Measurements from ENCODE around the gene OR52D1.

OR52D1 gene

DNA sequence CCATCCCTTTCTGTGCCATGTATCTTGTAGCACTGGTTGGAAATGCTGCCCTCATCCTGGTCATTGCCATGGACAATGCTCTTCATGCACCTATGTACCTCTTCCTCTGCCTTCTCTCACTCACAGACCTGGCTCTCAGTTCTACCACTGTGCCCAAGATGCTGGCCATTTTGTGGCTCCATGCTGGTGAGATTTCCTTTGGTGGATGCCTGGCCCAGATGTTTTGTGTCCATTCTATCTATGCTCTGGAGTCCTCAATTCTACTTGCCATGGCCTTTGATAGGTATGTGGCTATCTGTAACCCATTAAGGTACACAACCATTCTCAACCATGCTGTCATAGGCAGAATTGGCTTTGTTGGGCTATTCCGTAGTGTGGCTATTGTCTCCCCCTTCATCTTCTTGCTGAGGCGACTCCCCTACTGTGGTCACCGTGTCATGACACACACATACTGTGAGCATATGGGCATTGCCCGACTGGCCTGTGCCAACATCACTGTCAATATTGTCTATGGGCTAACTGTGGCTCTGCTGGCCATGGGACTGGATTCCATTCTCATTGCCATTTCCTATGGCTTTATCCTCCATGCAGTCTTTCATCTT is 414 bp downstream of the OR52D1 start:
- Histone ChIP-seq H3K27me3 (ENCODE audit: control insufficient read depth in 1 of 2, insufficient read depth in 2 of 2, low read length in 2 of 2) (no peaks in the 10 kb centered on the region), H3K4me1 (ENCODE audit: control insufficient read depth, insufficient read depth, low read length) (no peaks in the 10 kb centered on the region), H3K9me3 (ENCODE audit: control insufficient read depth in 2 of 2, low read length in 2 of 2) (no peaks in the 10 kb centered on the region), H3K4me3 (ENCODE audit: low read length in 2 of 2) (no peak overlapping the region), H3K36me3 (ENCODE audit: control insufficient read depth in 2 of 2, insufficient read depth in 2 of 2, low read length in 2 of 2) (no peaks in the 10 kb centered on the region), H3K27ac (ENCODE audit: low read length) (no peak overlapping the region), H3K9ac (ENCODE audit: low read length in 2 of 2) (no peak overlapping the region)

- Histone ChIP-seq H3K4me1 (ENCODE audit: control insufficient read depth, insufficient read depth, low read length) (no peaks in the 10 kb centered on the region), H3K27me3 (ENCODE audit: control insufficient read depth in 1 of 2, insufficient read depth in 2 of 2, low read length in 2 of 2) (no peaks in the 10 kb centered on the region), H3K27ac (ENCODE audit: low read length) (no peak overlapping the region), H3K9ac (ENCODE audit: low read length in 2 of 2) (no peak overlapping the region), H3K9me3 (ENCODE audit: control insufficient read depth in 2 of 2, low read length in 2 of 2) (no peaks in the 10 kb centered on the region), H3K4me3 (ENCODE audit: low read length in 2 of 2) (no peak overlapping the region), H3K36me3 (ENCODE audit: control insufficient read depth in 2 of 2, insufficient read depth in 2 of 2, low read length in 2 of 2) (no peaks in the 10 kb centered on the region)
Observed at GRCh38 chr11:5489576-5490357, 1.3 kb downstream of the OR52D1 start.

- Histone ChIP-seq H3K27me3 (ENCODE audit: control insufficient read depth in 1 of 2, insufficient read depth in 2 of 2, low read length in 2 of 2) (no peaks in the 10 kb centered on the region), H3K27ac (ENCODE audit: low read length) (no peak overlapping the region), H3K4me3 (ENCODE audit: low read length in 2 of 2) (no peak overlapping the region), H3K4me1 (ENCODE audit: control insufficient read depth, insufficient read depth, low read length) (no peaks in the 10 kb centered on the region), H3K36me3 (ENCODE audit: control insufficient read depth in 2 of 2, insufficient read depth in 2 of 2, low read length in 2 of 2) (no peaks in the 10 kb centered on the region), H3K9me3 (ENCODE audit: control insufficient read depth in 2 of 2, low read length in 2 of 2) (no peaks in the 10 kb centered on the region), H3K9ac (ENCODE audit: low read length in 2 of 2) (no peak overlapping the region)
Observed at GRCh38 chr11:5499671-5500070, 11.2 kb downstream of the OR52D1 start.

DNA sequence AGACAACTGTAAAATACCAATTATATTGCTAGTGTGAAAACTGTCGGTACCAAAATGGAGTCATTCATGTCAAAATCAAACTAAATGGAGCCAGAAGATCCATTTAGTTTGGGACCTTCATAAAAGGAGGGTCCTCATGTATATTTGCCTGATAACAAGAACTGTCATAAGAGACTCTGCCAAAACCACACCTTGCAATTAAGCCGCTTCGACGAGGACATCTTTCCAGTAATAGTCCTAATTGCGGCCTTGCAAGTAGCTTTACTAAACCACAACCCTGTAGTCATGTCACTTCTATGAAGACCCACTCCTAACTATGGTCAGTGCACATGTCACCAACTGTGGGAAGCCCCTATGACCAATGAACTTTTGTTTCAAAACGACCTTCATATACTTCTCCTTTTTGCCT is 11.9 kb downstream of the OR52D1 start:
- no peaks in the 10 kb centered on the region for H3K4me1 ChIP-seq (ENCODE audit: control insufficient read depth, insufficient read depth, low read length)
- no peaks in the 10 kb centered on the region for H3K9me3 ChIP-seq (ENCODE audit: control insufficient read depth in 2 of 2, low read length in 2 of 2)
- no peak overlapping the region for H3K27ac ChIP-seq (ENCODE audit: low read length)
- H3K4me3 ChIP-seq (ENCODE audit: low read length in 2 of 2) = no peak overlapping the region
- no peak overlapping the region for H3K9ac ChIP-seq (ENCODE audit: low read length in 2 of 2)
- no peaks in the 10 kb centered on the region for H3K27me3 ChIP-seq (ENCODE audit: control insufficient read depth in 1 of 2, insufficient read depth in 2 of 2, low read length in 2 of 2)
- H3K36me3 ChIP-seq (ENCODE audit: control insufficient read depth in 2 of 2, insufficient read depth in 2 of 2, low read length in 2 of 2) = no peaks in the 10 kb centered on the region

- H3K9ac ChIP-seq (ENCODE audit: low read length in 2 of 2) = no peak overlapping the region
- no peaks in the 10 kb centered on the region for H3K36me3 ChIP-seq (ENCODE audit: control insufficient read depth in 2 of 2, insufficient read depth in 2 of 2, low read length in 2 of 2)
- peaks cover 0 to 2% of the 10 kb centered on the region in 2 donors for H3K27me3 ChIP-seq (ENCODE audit: control insufficient read depth in 1 of 2, insufficient read depth in 2 of 2, low read length in 2 of 2)
- H3K9me3 ChIP-seq (ENCODE audit: control insufficient read depth in 2 of 2, low read length in 2 of 2) = no peaks in the 10 kb centered on the region
- H3K27ac ChIP-seq (ENCODE audit: low read length) = no peak overlapping the region
- H3K4me1 ChIP-seq (ENCODE audit: control insufficient read depth, insufficient read depth, low read length) = no peaks in the 10 kb centered on the region
- H3K4me3 ChIP-seq (ENCODE audit: low read length in 2 of 2) = no peak overlapping the region
Observed at GRCh38 chr11:5504403-5504921, 16.0 kb downstream of the OR52D1 start.

DNA sequence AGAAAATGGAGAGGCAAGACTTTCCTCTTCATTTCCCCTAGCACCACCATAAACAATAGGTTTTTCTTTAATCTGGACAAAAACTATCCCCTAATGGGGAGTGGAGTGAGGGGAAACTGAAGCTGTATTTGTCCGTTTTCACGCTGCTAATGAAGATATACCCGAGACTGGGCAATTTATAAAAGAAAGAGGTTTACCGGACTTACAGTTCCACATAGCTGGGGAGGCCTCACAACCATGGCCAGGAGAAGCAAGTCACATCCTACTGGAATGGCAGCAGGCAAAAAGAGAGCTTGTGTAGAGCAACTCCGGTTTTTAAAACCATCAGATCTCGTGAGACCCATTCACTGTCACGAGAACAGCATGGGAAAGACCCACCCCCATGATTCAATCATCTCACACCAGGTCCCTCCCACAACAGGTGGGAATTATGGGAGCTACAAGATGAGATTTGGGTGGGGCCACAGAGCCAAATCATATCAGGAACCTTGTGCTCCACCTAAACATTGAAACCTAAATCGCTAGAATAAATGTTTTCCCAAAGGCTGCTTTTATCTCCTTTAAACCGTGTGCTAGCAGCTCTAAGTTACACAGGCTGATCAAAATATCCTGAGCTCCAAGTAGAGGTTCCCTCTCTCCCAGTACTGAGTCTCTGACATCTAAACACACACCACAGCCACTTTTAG is 17.0 kb downstream of the OR52D1 start:
- Histone ChIP-seq H3K27me3 (ENCODE audit: control insufficient read depth in 1 of 2, insufficient read depth in 2 of 2, low read length in 2 of 2) (peaks cover 0 to 2% of the 10 kb centered on the region in 2 donors), H3K4me3 (ENCODE audit: low read length in 2 of 2) (no peak overlapping the region), H3K27ac (ENCODE audit: low read length) (no peak overlapping the region), H3K4me1 (ENCODE audit: control insufficient read depth, insufficient read depth, low read length) (no peaks in the 10 kb centered on the region), H3K9me3 (ENCODE audit: control insufficient read depth in 2 of 2, low read length in 2 of 2) (no peaks in the 10 kb centered on the region), H3K36me3 (ENCODE audit: control insufficient read depth in 2 of 2, insufficient read depth in 2 of 2, low read length in 2 of 2) (no peaks in the 10 kb centered on the region), H3K9ac (ENCODE audit: low read length in 2 of 2) (no peak overlapping the region)

DNA sequence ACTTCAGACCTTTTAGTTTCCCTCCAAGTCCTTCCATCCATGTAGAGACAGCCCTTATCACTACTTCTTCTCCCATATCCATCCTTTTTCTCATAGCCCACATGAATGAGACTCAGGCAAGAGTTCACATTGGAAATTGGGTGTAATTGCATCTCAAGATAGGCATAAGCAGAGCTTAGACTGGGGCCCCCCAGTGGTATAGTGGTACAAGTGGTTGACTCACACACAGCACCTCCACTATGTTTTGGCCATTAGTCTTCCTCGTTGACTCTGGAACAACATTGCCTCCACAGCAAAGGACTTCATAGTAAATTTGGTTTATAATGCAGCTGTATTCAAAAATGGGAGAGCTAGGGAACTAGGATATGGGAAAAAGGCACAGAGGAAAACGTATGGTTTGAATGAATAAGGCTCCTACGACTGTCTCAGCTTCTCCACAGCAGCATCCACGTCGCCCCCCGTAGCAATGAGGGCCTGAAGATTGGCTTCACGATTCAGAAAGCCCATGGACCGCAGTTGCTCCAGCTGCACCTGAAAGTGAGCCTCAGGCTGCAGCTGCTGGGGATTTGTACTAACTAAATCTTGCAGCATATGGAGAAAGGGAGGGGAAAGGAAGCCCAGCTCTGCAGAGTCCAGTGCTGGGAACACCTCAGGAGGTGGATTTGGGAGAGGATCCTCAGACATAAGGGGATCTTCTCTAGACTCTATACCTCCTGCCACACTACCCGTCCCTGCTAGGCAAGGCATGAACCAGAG is 18.9 kb downstream of the OR52D1 start:
- H3K27me3 ChIP-seq (ENCODE audit: control insufficient read depth in 1 of 2, insufficient read depth in 2 of 2, low read length in 2 of 2) = peaks cover 0 to 2% of the 10 kb centered on the region in 2 donors
- no peak overlapping the region for H3K4me3 ChIP-seq (ENCODE audit: low read length in 2 of 2)
- H3K27ac ChIP-seq (ENCODE audit: low read length) = no peak overlapping the region
- H3K9ac ChIP-seq (ENCODE audit: low read length in 2 of 2) = no peak overlapping the region
- no peaks in the 10 kb centered on the region for H3K9me3 ChIP-seq (ENCODE audit: control insufficient read depth in 2 of 2, low read length in 2 of 2)
- no peaks in the 10 kb centered on the region for H3K4me1 ChIP-seq (ENCODE audit: control insufficient read depth, insufficient read depth, low read length)
- H3K36me3 ChIP-seq (ENCODE audit: control insufficient read depth in 2 of 2, insufficient read depth in 2 of 2, low read length in 2 of 2) = no peaks in the 10 kb centered on the region

GRCh38 chr11:5507933-5508305 is 19.4 kb downstream of the OR52D1 start:
- no peaks in the 10 kb centered on the region for H3K36me3 ChIP-seq (ENCODE audit: control insufficient read depth in 2 of 2, insufficient read depth in 2 of 2, low read length in 2 of 2)
- H3K4me1 ChIP-seq (ENCODE audit: control insufficient read depth, insufficient read depth, low read length) = no peaks in the 10 kb centered on the region
- H3K27me3 ChIP-seq (ENCODE audit: control insufficient read depth in 1 of 2, insufficient read depth in 2 of 2, low read length in 2 of 2) = peaks cover 0 to 2% of the 10 kb centered on the region in 2 donors
- H3K9me3 ChIP-seq (ENCODE audit: control insufficient read depth in 2 of 2, low read length in 2 of 2) = no peaks in the 10 kb centered on the region
- H3K27ac ChIP-seq (ENCODE audit: low read length) = no peak overlapping the region
- no peak overlapping the region for H3K9ac ChIP-seq (ENCODE audit: low read length in 2 of 2)
- no peak overlapping the region for H3K4me3 ChIP-seq (ENCODE audit: low read length in 2 of 2)

DNA sequence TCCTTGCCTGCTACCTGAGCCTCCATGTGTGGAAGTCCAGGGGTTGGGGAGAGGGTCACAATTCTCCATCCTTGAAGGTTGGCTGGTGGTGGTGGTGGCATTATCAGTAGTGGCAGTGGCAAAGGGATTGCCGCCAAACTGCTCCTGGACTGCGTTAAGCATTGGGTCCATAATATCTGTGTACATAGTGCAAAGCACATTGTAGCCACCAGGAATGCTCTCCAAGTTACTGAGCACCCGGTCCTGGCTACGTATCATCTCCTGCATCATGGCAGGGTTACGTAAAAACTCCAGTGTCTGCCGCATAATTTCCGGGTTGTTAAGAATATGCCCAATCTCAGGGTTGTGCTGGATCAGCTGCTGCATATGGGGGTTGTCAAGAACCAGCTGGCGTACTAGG is 20.1 kb downstream of the OR52D1 start:
- no peaks in the 10 kb centered on the region for H3K36me3 ChIP-seq (ENCODE audit: control insufficient read depth in 2 of 2, insufficient read depth in 2 of 2, low read length in 2 of 2)
- no peaks in the 10 kb centered on the region for H3K4me1 ChIP-seq (ENCODE audit: control insufficient read depth, insufficient read depth, low read length)
- H3K27ac ChIP-seq (ENCODE audit: low read length) = no peak overlapping the region
- no peak overlapping the region for H3K9ac ChIP-seq (ENCODE audit: low read length in 2 of 2)
- H3K9me3 ChIP-seq (ENCODE audit: control insufficient read depth in 2 of 2, low read length in 2 of 2) = no peaks in the 10 kb centered on the region
- H3K4me3 ChIP-seq (ENCODE audit: low read length in 2 of 2) = no peak overlapping the region
- H3K27me3 ChIP-seq (ENCODE audit: control insufficient read depth in 1 of 2, insufficient read depth in 2 of 2, low read length in 2 of 2) = peaks cover 0 to 2% of the 10 kb centered on the region in 2 donors

DNA sequence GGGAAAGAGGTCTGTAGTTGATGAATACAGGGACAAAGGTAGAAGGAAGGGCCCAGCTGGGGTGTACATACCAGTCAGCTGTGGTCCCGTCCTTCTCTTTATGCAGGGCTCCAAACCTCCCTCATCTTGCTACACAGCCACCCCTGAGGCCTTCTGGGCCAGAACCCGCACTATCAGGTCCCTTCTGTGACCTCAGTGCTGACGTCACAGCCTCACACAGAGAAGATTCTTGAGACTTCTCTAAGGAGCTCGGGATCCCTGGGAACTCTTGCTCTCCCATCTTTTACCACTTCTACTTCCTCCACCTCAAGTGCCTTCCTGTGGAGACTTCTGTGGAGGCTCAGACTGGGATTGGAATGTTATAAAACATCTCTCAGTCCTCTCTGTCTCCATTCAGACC is 21.3 kb downstream of the OR52D1 start, which contains the start of gene UBQLN3:
TSS of gene UBQLN3 (minus strand) at position 155 of the 400 bp plus-strand sequence. CDS start 399 bp downstream, outside the sequence.
- H3K27me3 ChIP-seq (ENCODE audit: control insufficient read depth in 1 of 2, insufficient read depth in 2 of 2, low read length in 2 of 2) = peaks cover 0 to 2% of the 10 kb centered on the region in 2 donors
- no peak within 1 kb of the TSS for H3K9ac ChIP-seq (ENCODE audit: low read length in 2 of 2)
- no peak within 1 kb of the TSS for H3K27ac ChIP-seq (ENCODE audit: low read length)
- H3K4me3 ChIP-seq (ENCODE audit: low read length in 2 of 2) = no peak within 1 kb of the TSS
- no peaks in the 10 kb centered on the region for H3K9me3 ChIP-seq (ENCODE audit: control insufficient read depth in 2 of 2, low read length in 2 of 2)
- no peaks in the 10 kb centered on the region for H3K4me1 ChIP-seq (ENCODE audit: control insufficient read depth, insufficient read depth, low read length)
- H3K36me3 ChIP-seq (ENCODE audit: control insufficient read depth in 2 of 2, insufficient read depth in 2 of 2, low read length in 2 of 2) = no peaks in the 10 kb centered on the region
